K562 (cell line): ENCODE measurements around the gene MYLK2. TPM values are rescaled to one million over a fixed set of nuclear protein-coding genes. Genes with fewer than 3 reads are reported as not detected.
"Not testable (repeated sequence)": the region's sequence is repeated elsewhere in the genome, so short reads cannot be mapped to it uniquely, and the experiment has no call there.

Experiments used
- ATAC-seq: fragments of 200-7000 bp; cut with Tn5 transposase; 3 replicates; pipeline ENCODE4 v1.9.1; 2020; ENCODE audit warnings: moderate library complexity
- BruUV-seq: library from RNA; stranded (reverse); fragments of 400-500 nt; replicated peaks from 2 replicates; lab custom pipeline; 2021; lab: Mats Ljungman, UMichigan
- CTCF ChIA-PET: fragments of 300-600 bp; formaldehyde crosslinking; extraction: SDS; loops from one replicate; lab custom pipeline; 2021; ENCODE audit warnings: low intra/inter-chr PET ratio; lab: Yijun Ruan, JAX
- POLR2A ChIA-PET: fragments of 300-600, 350-650 bp; sonication (Branson Sonifier 250); formaldehyde crosslinking; extraction: SDS; loops from one replicate; lab custom pipeline; 2021; ENCODE audit warnings: antibody characterized with exemption, inconsistent platforms; lab: Yijun Ruan, JAX
- DNase-seq, 4 experiments: peaks; one replicate each; pipeline versions ENCODE4 v3.0.0 to v3.0.0-alpha.2; 2011 to 2018; ENCODE audit warnings: low spot score in 3 of 4, mixed read lengths in 3 of 4; ENCODE audit errors: extremely low read depth in 1 of 4
- FAIRE-seq: peaks from 2 replicates; lab custom pipeline; 2011; peaks lifted over from hg19 to GRCh38; lab: Jason Lieb, UNC
- H2AFZ ChIP-seq: 2 replicates; pipeline ENCODE4 v1.6.0; 2011; ENCODE audit warnings: low read depth, low read length, control low read depth, inconsistent platforms
- H3K27ac ChIP-seq: fragments of 200-600 bp; 3 replicates; pipeline ENCODE4 v1.8.0; 2011; ENCODE audit warnings: low read depth, mild to moderate bottlenecking, control low read depth, inconsistent platforms, low read length, moderate library complexity, mixed read lengths; ENCODE audit errors: extremely low read depth
- H3K27me3 ChIP-seq, 2 experiments: fragments of 300-600 bp in 1 of 2; 2 replicates in 1 of 2; 3 replicates in 1 of 2; pipeline versions ENCODE4 v1.6.0 to v1.8.0; 2011; ENCODE audit warnings: inconsistent platforms in 2 of 2, low read length in 2 of 2, mild to moderate bottlenecking in 1 of 2, mixed read lengths in 1 of 2, moderate library complexity in 1 of 2; ENCODE audit not compliant: control insufficient read depth in 2 of 2, insufficient read depth in 2 of 2
- H3K36me3 ChIP-seq: fragments of 300-600 bp; 3 replicates; pipeline ENCODE4 v1.8.0; 2011; ENCODE audit warnings: mild to moderate bottlenecking, low read length, inconsistent platforms; ENCODE audit not compliant: control insufficient read depth, insufficient read depth
- H3K4me1 ChIP-seq, 2 experiments: fragments of 200-600 bp in 1 of 2; replicated peaks in 1 of 2; 2 replicates in 1 of 2; 3 replicates in 1 of 2; pipeline versions ENCODE4 v1.5.1 to v1.8.0; 2011; ENCODE audit warnings: inconsistent platforms in 2 of 2, low read length in 2 of 2, mild to moderate bottlenecking in 1 of 2, mixed read lengths in 1 of 2, moderate library complexity in 1 of 2; ENCODE audit not compliant: control insufficient read depth in 2 of 2, insufficient read depth in 2 of 2
- H3K4me2 ChIP-seq: 2 replicates; pipeline ENCODE4 v1.6.1; 2011; ENCODE audit warnings: low read length, control low read depth, inconsistent platforms, mixed read lengths; ENCODE audit not compliant: insufficient read depth
- H3K4me3 ChIP-seq: fragments of 200-600 bp; sonication (generic), shearing (Covaris generic); 2 replicates; pipeline ENCODE4 v1.5.1; 2016; ENCODE audit warnings: control low read depth, inconsistent platforms
- H3K79me2 ChIP-seq: fragments of 200-600 bp; 3 replicates; pipeline ENCODE4 v1.8.0; 2011; ENCODE audit warnings: low read length, inconsistent platforms; ENCODE audit not compliant: control insufficient read depth, insufficient read depth
- H3K9ac ChIP-seq, 2 experiments: 2 replicates each; pipeline versions ENCODE4 v1.6.0 to v1.6.1; 2011; ENCODE audit warnings: low read depth in 2 of 2, low read length in 2 of 2, control low read depth in 1 of 2, inconsistent platforms in 1 of 2, mild to moderate bottlenecking in 1 of 2, mixed read lengths in 1 of 2; ENCODE audit not compliant: insufficient read depth in 1 of 2
- H3K9me1 ChIP-seq: one replicate; pipeline ENCODE4 v1.6.0; 2011; ENCODE audit warnings: inconsistent platforms, mild to moderate bottlenecking, low read length, moderate library complexity; ENCODE audit not compliant: control insufficient read depth, insufficient read depth
- H3K9me3 ChIP-seq: replicated peaks from 2 replicates; pipeline ENCODE4 v1.5.1; 2011; ENCODE audit warnings: low read depth, low read length, inconsistent platforms; ENCODE audit not compliant: control insufficient read depth, insufficient read depth
- H4K20me1 ChIP-seq: replicated peaks from 2 replicates; pipeline ENCODE4 v1.6.1; 2011; ENCODE audit warnings: low read length, inconsistent platforms, mixed read lengths; ENCODE audit not compliant: control insufficient read depth, insufficient read depth
- BDP1 ChIP-seq: IDR thresholded peaks from 3 replicates; pipeline ENCODE4 v1.6.1; 2011; ENCODE audit not compliant: insufficient read length, insufficient read depth
- WGBS: fragments of 100-300 bp; shearing (Covaris generic); methylation state at CpG from one replicate; pipeline ENCODE4 v1.1.6; 2016; ENCODE audit warnings: low coverage, mixed read lengths; ENCODE audit not compliant: insufficient coverage; ENCODE audit errors: missing lambda C conversion rate; 5-methylcytosine and 5-hydroxymethylcytosine counted together
- in situ Hi-C: fragments of 300-500 bp; cut with MboI; formaldehyde crosslinking; loops from 4 replicates; pipeline ENCODE4 v1.15.0; 2018; ENCODE audit warnings: inconsistent platforms, mixed read lengths
- intact Hi-C: fragments of 100-400 bp; cut with micrococcal nuclease; formaldehyde crosslinking; loops from 2 replicates; pipeline ENCODE4 v1.14.2; 2022
- polyA plus RNA-seq, 8 experiments: library from polyadenylated mRNA; depleted of rRNA in 4 of 8; stranded (reverse) in 5 of 8; unstranded in 3 of 8; fragments of >200 nt; fragmentation: Nextera tagmentation in 2 of 8; fragmentation: Illumina TruSeq in 1 of 8; extraction: Ambion mirVana in 2 of 8; extraction: Trizol in 1 of 8; gene quantifications; 2 replicates each; pipeline versions ENCODE4 v1.2.1 to v1.2.3, GENCODE V29; 2011 to 2014; ENCODE audit warnings: inconsistent platforms in 1 of 8, missing spikeins in 1 of 8
- total RNA-seq, 7 experiments: library from RNA; depleted of rRNA in 6 of 7; stranded (reverse); fragments of >200 nt in 6 of 7; fragmentation: Illumina TruSeq in 2 of 7; extraction: Trizol in 2 of 7; gene quantifications; 2 replicates each; pipeline versions ENCODE4 v1.2.1 to v1.2.3, GENCODE V29; 2011 to 2021; ENCODE audit warnings: low replicate concordance in 1 of 7
- TF ChIP-seq, protein P1 (sequence below), 2 experiments: fragments of 450-650 bp; formaldehyde crosslinking in 1 of 2; IDR thresholded peaks; 2 replicates each; pipeline versions ENCODE4 v1.4.0 to v1.6.1; 2014 to 2020; ENCODE audit warnings: mild to moderate bottlenecking in 2 of 2, borderline replicate concordance in 1 of 2, low read depth in 1 of 2

MYLK2 gene
- total and polyA plus RNA-seq, 9 of the 15 experiments (the other 6 are each of a cell fraction or from before 2014, with no cell fraction given): 0.07 to 0.53 (median 0.18) TPM; not detected in 2

- TF ChIP-seq, protein P1, sequence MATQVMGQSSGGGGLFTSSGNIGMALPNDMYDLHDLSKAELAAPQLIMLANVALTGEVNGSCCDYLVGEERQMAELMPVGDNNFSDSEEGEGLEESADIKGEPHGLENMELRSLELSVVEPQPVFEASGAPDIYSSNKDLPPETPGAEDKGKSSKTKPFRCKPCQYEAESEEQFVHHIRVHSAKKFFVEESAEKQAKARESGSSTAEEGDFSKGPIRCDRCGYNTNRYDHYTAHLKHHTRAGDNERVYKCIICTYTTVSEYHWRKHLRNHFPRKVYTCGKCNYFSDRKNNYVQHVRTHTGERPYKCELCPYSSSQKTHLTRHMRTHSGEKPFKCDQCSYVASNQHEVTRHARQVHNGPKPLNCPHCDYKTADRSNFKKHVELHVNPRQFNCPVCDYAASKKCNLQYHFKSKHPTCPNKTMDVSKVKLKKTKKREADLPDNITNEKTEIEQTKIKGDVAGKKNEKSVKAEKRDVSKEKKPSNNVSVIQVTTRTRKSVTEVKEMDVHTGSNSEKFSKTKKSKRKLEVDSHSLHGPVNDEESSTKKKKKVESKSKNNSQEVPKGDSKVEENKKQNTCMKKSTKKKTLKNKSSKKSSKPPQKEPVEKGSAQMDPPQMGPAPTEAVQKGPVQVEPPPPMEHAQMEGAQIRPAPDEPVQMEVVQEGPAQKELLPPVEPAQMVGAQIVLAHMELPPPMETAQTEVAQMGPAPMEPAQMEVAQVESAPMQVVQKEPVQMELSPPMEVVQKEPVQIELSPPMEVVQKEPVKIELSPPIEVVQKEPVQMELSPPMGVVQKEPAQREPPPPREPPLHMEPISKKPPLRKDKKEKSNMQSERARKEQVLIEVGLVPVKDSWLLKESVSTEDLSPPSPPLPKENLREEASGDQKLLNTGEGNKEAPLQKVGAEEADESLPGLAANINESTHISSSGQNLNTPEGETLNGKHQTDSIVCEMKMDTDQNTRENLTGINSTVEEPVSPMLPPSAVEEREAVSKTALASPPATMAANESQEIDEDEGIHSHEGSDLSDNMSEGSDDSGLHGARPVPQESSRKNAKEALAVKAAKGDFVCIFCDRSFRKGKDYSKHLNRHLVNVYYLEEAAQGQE (IDR thresholded peaks at IDR 0.05; ENCODE audit: borderline replicate concordance): no peak
- TF ChIP-seq, protein P1 (CRISPR knock-in tag; IDR thresholded peaks at IDR 0.05; ENCODE audit: low read depth): no peak
- no peak for TF ChIP-seq BDP1
- TF ChIP-seq, all 486 proteins: peak for 0
These were observed 5.5 kb upstream of the MYLK2 start (continued) for GRCh38 chr20:31813611-31814010.

GRCh38 chr20:31814142-31814541 lies 5.0 kb upstream of the MYLK2 start:
- H3K4me3 ChIP-seq, ATAC-seq, H3K36me3 ChIP-seq, H3K27me3 ChIP-seq, intact Hi-C loops, in situ Hi-C loops, H4K20me1 ChIP-seq, H3K9me3 ChIP-seq, BruUV-seq, DNase-seq, H3K4me2 ChIP-seq, H3K79me2 ChIP-seq, FAIRE-seq, H2AFZ ChIP-seq, H3K9me1 ChIP-seq, H3K9ac ChIP-seq, CTCF ChIA-PET, H3K27ac ChIP-seq: not testable (repeated sequence)
- POLR2A ChIA-PET: interaction anchor here (0.6 to 0.9 kb wide), 2 partner anchors 11 to 276 kb away, joined by 4 read pairs; no protein-coding TSS in a partner anchor
- WGBS: 56% methylated on average over 7 of the region's 7 CpGs
- H3K4me1 ChIP-seq: peaks cover 8 to 16% of the 10 kb centered on the region in 2 experiments
